Vagina (tissue), 2 donors: ENCODE results near the gene CDH7. TPM values are rescaled to one million over a fixed set of nuclear protein-coding genes. Genes with fewer than 3 reads are reported as not detected.

Source experiments
- DNase-seq, 2 donors: peaks; one replicate each; pipeline ENCODE4 v3.0.0-alpha.2; 2017; ENCODE audit errors: extremely low spot score in 2 of 2
- H3K27ac ChIP-seq: fragments of 200-600 bp; sonication (generic); one replicate; pipeline ENCODE4 v1.5.1; 2019
- H3K27me3 ChIP-seq: fragments of 200-600 bp; sonication (generic); one replicate; pipeline ENCODE4 v1.5.1; 2019
- H3K36me3 ChIP-seq, 2 donors: fragments of 200-600 bp; sonication (generic); one replicate each; pipeline ENCODE4 v1.5.1; 2017 to 2019
- H3K4me1 ChIP-seq: fragments of 200-600 bp; sonication (generic); one replicate; pipeline ENCODE4 v1.5.1; 2019
- H3K4me3 ChIP-seq, 2 donors: fragments of 200-600 bp; sonication (generic); 1 replicate in 1 of 2; 2 replicates in 1 of 2; pipeline ENCODE4 v1.5.1; 2016 to 2019
- H3K9me3 ChIP-seq: fragments of 200-600 bp; sonication (generic); one replicate; pipeline ENCODE4 v1.5.1; 2019
- CTCF ChIP-seq, 3 experiments: fragments of 450-650 bp in 2 of 3; fragments of 200-600 bp in 1 of 3; sonication (generic) in 1 of 3; IDR thresholded peaks; one replicate each; pipeline ENCODE4 v1.5.1; 2017 to 2019; ENCODE audit warnings: antibody characterized with exemption in 3 of 3, mild to moderate bottlenecking in 2 of 3, moderate library complexity in 2 of 3
- POLR2A ChIP-seq, 2 donors: fragments of 450-650 bp; IDR thresholded peaks; one replicate each; pipeline ENCODE4 v1.6.1; 2017; ENCODE audit warnings: antibody characterized with exemption in 2 of 2, mild to moderate bottlenecking in 2 of 2, moderate library complexity in 2 of 2
- POLR2AphosphoS5 ChIP-seq, 2 donors: sonication (generic); formaldehyde crosslinking; IDR thresholded peaks; one replicate each; pipeline ENCODE4 v1.9.0; 2017; ENCODE audit warnings: antibody characterized with exemption in 2 of 2, mild to moderate bottlenecking in 2 of 2, low read depth in 1 of 2; ENCODE audit not compliant: insufficient read depth in 1 of 2
- intact Hi-C: fragments of 100-400 bp; cut with DNase I; formaldehyde crosslinking; loops from one replicate; pipeline ENCODE4 v1.15.1; 2023
- total RNA-seq: library from RNA; depleted of rRNA; stranded (reverse); fragments of >200 nt; gene quantifications from one replicate; pipeline ENCODE4 v1.2.3, GENCODE V29; 2016

Gene CDH7
- total RNA-seq, 1 donor from 2014 or later = not detected

GRCh38 chr18:65749841-65750240, 971 bp upstream of the CDH7 start:
- H3K27me3 ChIP-seq = no peaks in the 10 kb centered on the region
- no peak for TF ChIP-seq POLR2A (IDR thresholded peaks at IDR 0.05)
- TF ChIP-seq CTCF (IDR thresholded peaks at IDR 0.05) = no peak
- no peaks in the 10 kb centered on the region for H3K9me3 ChIP-seq
- peaks cover 5% of the 10 kb centered on the region for H3K4me1 ChIP-seq
- DNase-seq = no peak
- intact Hi-C loops = no loop called here
- H3K4me3 ChIP-seq = no peak overlapping the region
- H3K27ac ChIP-seq = no peak overlapping the region
- H3K36me3 ChIP-seq = no peaks in the 10 kb centered on the region

- no peaks in the 10 kb centered on the region for H3K27me3 ChIP-seq
- TF ChIP-seq POLR2A (IDR thresholded peaks at IDR 0.05) = no peak
- TF ChIP-seq CTCF (IDR thresholded peaks at IDR 0.05) = no peak
- TF ChIP-seq POLR2AphosphoS5 (IDR thresholded peaks at IDR 0.05; ENCODE audit: insufficient read depth in 1 of 2, low read depth in 1 of 2) = no peak
- no peak overlapping the region for H3K4me3 ChIP-seq
- no peaks in the 10 kb centered on the region for H3K9me3 ChIP-seq
- no peak overlapping the region for H3K27ac ChIP-seq
- H3K36me3 ChIP-seq = no peaks in the 10 kb centered on the region
- intact Hi-C loops = no loop called here
- no peak for DNase-seq
- H3K4me1 ChIP-seq = peaks cover 5% of the 10 kb centered on the region
These were observed 608 bp downstream of the CDH7 start for GRCh38 chr18:65751155-65752085.

GRCh38 chr18:65752625-65753325, 2.0 kb downstream of the CDH7 start:
- no peak for TF ChIP-seq CTCF (IDR thresholded peaks at IDR 0.05)
- no peak for TF ChIP-seq POLR2A (IDR thresholded peaks at IDR 0.05)
- TF ChIP-seq POLR2AphosphoS5 (IDR thresholded peaks at IDR 0.05; ENCODE audit: insufficient read depth in 1 of 2, low read depth in 1 of 2) = no peak
- H3K27me3 ChIP-seq = no peaks in the 10 kb centered on the region
- H3K9me3 ChIP-seq = no peaks in the 10 kb centered on the region
- no peaks in the 10 kb centered on the region for H3K36me3 ChIP-seq
- no peak for DNase-seq
- peaks cover 5% of the 10 kb centered on the region for H3K4me1 ChIP-seq
- intact Hi-C loops = no loop called here
- H3K4me3 ChIP-seq = no peak overlapping the region
- H3K27ac ChIP-seq = no peak overlapping the region

- no peak for TF ChIP-seq POLR2AphosphoS5 (IDR thresholded peaks at IDR 0.05; ENCODE audit: insufficient read depth in 1 of 2, low read depth in 1 of 2)
- TF ChIP-seq CTCF (IDR thresholded peaks at IDR 0.05) = no peak
- no peak for TF ChIP-seq POLR2A (IDR thresholded peaks at IDR 0.05)
- Histone ChIP-seq H3K9me3 (no peaks in the 10 kb centered on the region), H3K27ac (no peak overlapping the region), H3K4me3 (no peak overlapping the region), H3K27me3 (no peaks in the 10 kb centered on the region), H3K4me1 (peaks cover 5% of the 10 kb centered on the region), H3K36me3 (no peaks in the 10 kb centered on the region)
- intact Hi-C loops = no loop called here
- DNase-seq = no peak
These were observed 2.7 kb downstream of the CDH7 start for GRCh38 chr18:65753520-65753919.

- TF ChIP-seq POLR2A (IDR thresholded peaks at IDR 0.05) (no peak), POLR2AphosphoS5 (IDR thresholded peaks at IDR 0.05; ENCODE audit: insufficient read depth in 1 of 2, low read depth in 1 of 2) (no peak), CTCF (IDR thresholded peaks at IDR 0.05) (no peak)
- intact Hi-C loops = no loop called here
- H3K27ac ChIP-seq = no peak overlapping the region
- peaks cover 5% of the 10 kb centered on the region for H3K4me1 ChIP-seq
- H3K9me3 ChIP-seq = no peaks in the 10 kb centered on the region
- H3K36me3 ChIP-seq = no peaks in the 10 kb centered on the region
- no peaks in the 10 kb centered on the region for H3K27me3 ChIP-seq
- no peak for DNase-seq
- no peak overlapping the region for H3K4me3 ChIP-seq
These were observed 3.3 kb downstream of the CDH7 start for GRCh38 chr18:65754121-65754520.
